ENCODE results near the gene CHIA. TPM values are rescaled to one million over a fixed set of nuclear protein-coding genes. Genes with fewer than 3 reads are reported as not detected.

CHIA gene
- total and polyA plus RNA-seq, 9 of the 15 experiments (the other 6 are each of a cell fraction or from before 2014, with no cell fraction given), result not detected

DNA sequence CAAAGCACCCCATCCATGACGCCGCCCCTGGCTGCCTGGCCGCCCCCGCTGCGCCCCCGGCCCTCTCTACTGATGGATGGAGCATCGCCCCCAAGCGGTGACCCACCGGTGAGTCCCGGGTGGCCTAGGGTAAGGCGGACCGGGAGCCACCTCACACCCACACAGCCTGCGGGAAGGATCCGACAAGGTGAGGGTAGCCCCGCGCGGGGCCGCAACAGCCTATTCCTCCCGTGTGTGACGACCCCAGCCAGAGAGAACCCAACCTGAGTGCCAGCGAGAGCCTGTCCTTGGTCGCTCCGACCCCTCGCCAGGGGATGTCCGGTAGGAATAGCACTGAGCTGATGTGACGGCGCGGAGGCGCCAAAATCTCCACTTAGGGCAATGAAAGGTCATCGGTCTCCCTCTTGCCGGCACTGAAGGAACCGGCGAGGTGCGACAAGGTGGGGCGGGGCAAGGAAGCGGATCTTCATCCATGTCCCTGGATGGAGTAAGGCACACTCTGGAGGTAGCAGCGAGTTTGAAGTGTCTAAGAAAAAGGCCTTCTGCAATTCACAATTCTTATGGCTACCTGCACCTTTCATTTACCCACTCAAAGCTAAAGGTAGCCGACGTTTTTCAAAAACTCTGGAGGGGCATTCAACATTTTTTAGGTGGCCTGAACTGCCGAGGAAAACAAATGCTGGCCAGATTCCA lies 19.7 kb upstream of the CHIA start:
- H3K9me1 ChIP-seq (ENCODE audit: control insufficient read depth, insufficient read depth, low read length), result no peaks in the 10 kb centered on the region
- no peak overlapping the region for H3K27ac ChIP-seq (ENCODE audit: extremely low read depth, low read depth, low read length)
- POLR2A ChIA-PET, result no interaction called here
- no peak overlapping the region for H2AFZ ChIP-seq (ENCODE audit: low read depth, low read length)
- H4K20me1 ChIP-seq (replicated peaks; ENCODE audit: control insufficient read depth, insufficient read depth, low read length), result no peaks in the 10 kb centered on the region
- H3K4me3 ChIP-seq, result no peak overlapping the region
- peaks cover 0 to 9% of the 10 kb centered on the region in 2 experiments; a peak in 2 of 5 replicates for H3K4me1 ChIP-seq (replicated peaks in 1 of 2; ENCODE audit: control insufficient read depth in 2 of 2, insufficient read depth in 2 of 2, low read length in 2 of 2)
- in situ Hi-C loops (cut with MboI) (no loop called here), intact Hi-C loops (cut with micrococcal nuclease) (no loop called here)
- 18% methylated on average over 40 of the region's 40 CpGs for WGBS (ENCODE audit: insufficient coverage, low coverage, missing lambda C conversion rate)
- peaks cover 17 to 21% of the 10 kb centered on the region in 2 experiments for H3K27me3 ChIP-seq (ENCODE audit: control insufficient read depth in 2 of 2, insufficient read depth in 2 of 2, low read length in 2 of 2)
- CTCF ChIA-PET (ENCODE audit: low intra/inter-chr PET ratio), result no interaction called here
- ATAC-seq (peak; percentile 49; the same call in 2 of the 3 replicates), DNase-seq (ENCODE audit: extremely low read depth in 1 of 4, low spot score in 3 of 4) (no peak), FAIRE-seq (no peak)
- no peaks in the 10 kb centered on the region for H3K79me2 ChIP-seq (ENCODE audit: control insufficient read depth, insufficient read depth, low read length)
- H3K36me3 ChIP-seq (ENCODE audit: control insufficient read depth, insufficient read depth, low read length), result no peaks in the 10 kb centered on the region
- H3K9me3 ChIP-seq (replicated peaks; ENCODE audit: control insufficient read depth, insufficient read depth, low read depth, low read length), result no peaks in the 10 kb centered on the region
- no TSS peak for BruUV-seq (replicated peaks)
- H3K4me2 ChIP-seq (ENCODE audit: insufficient read depth, low read length), result no peak overlapping the region
- no peak overlapping the region for H3K9ac ChIP-seq (ENCODE audit: insufficient read depth in 1 of 2, low read depth in 2 of 2, low read length in 2 of 2)
- no peak for TF ChIP-seq SMC3 (conservative IDR thresholded peaks at IDR 0.05; ENCODE audit: insufficient read depth, low read depth, low read length)
- no peak for TF ChIP-seq RB1 (IDR thresholded peaks at IDR 0.05; ENCODE audit: low read depth)
- TF ChIP-seq, protein P1, sequence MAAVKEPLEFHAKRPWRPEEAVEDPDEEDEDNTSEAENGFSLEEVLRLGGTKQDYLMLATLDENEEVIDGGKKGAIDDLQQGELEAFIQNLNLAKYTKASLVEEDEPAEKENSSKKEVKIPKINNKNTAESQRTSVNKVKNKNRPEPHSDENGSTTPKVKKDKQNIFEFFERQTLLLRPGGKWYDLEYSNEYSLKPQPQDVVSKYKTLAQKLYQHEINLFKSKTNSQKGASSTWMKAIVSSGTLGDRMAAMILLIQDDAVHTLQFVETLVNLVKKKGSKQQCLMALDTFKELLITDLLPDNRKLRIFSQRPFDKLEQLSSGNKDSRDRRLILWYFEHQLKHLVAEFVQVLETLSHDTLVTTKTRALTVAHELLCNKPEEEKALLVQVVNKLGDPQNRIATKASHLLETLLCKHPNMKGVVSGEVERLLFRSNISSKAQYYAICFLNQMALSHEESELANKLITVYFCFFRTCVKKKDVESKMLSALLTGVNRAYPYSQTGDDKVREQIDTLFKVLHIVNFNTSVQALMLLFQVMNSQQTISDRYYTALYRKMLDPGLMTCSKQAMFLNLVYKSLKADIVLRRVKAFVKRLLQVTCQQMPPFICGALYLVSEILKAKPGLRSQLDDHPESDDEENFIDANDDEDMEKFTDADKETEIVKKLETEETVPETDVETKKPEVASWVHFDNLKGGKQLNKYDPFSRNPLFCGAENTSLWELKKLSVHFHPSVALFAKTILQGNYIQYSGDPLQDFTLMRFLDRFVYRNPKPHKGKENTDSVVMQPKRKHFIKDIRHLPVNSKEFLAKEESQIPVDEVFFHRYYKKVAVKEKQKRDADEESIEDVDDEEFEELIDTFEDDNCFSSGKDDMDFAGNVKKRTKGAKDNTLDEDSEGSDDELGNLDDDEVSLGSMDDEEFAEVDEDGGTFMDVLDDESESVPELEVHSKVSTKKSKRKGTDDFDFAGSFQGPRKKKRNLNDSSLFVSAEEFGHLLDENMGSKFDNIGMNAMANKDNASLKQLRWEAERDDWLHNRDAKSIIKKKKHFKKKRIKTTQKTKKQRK (IDR thresholded peaks at IDR 0.05; ENCODE audit: borderline replicate concordance, low read depth, low read length), result no peak
- TF ChIP-seq, protein P2, sequence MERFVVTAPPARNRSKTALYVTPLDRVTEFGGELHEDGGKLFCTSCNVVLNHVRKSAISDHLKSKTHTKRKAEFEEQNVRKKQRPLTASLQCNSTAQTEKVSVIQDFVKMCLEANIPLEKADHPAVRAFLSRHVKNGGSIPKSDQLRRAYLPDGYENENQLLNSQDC (CRISPR knock-in tag; IDR thresholded peaks at IDR 0.05), result no peak
- TF ChIP-seq PHF21A (IDR thresholded peaks at IDR 0.05; ENCODE audit: borderline replicate concordance, low read depth), result no peak
- no peak for TF ChIP-seq TCFL5 (CRISPR knock-in tag; conservative IDR thresholded peaks at IDR 0.05)
- TF ChIP-seq, protein P3, sequence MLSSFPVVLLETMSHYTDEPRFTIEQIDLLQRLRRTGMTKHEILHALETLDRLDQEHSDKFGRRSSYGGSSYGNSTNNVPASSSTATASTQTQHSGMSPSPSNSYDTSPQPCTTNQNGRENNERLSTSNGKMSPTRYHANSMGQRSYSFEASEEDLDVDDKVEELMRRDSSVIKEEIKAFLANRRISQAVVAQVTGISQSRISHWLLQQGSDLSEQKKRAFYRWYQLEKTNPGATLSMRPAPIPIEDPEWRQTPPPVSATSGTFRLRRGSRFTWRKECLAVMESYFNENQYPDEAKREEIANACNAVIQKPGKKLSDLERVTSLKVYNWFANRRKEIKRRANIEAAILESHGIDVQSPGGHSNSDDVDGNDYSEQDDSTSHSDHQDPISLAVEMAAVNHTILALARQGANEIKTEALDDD (IDR thresholded peaks at IDR 0.05), result no peak
- TF ChIP-seq, protein P4, sequence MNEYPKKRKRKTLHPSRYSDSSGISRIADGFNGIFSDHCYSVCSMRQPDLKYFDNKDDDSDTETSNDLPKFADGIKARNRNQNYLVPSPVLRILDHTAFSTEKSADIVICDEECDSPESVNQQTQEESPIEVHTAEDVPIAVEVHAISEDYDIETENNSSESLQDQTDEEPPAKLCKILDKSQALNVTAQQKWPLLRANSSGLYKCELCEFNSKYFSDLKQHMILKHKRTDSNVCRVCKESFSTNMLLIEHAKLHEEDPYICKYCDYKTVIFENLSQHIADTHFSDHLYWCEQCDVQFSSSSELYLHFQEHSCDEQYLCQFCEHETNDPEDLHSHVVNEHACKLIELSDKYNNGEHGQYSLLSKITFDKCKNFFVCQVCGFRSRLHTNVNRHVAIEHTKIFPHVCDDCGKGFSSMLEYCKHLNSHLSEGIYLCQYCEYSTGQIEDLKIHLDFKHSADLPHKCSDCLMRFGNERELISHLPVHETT (CRISPR knock-in tag; conservative IDR thresholded peaks at IDR 0.05 in 1 of 2, IDR thresholded peaks at IDR 0.05 in 1 of 2), result no peak
- TF ChIP-seq, protein P5, sequence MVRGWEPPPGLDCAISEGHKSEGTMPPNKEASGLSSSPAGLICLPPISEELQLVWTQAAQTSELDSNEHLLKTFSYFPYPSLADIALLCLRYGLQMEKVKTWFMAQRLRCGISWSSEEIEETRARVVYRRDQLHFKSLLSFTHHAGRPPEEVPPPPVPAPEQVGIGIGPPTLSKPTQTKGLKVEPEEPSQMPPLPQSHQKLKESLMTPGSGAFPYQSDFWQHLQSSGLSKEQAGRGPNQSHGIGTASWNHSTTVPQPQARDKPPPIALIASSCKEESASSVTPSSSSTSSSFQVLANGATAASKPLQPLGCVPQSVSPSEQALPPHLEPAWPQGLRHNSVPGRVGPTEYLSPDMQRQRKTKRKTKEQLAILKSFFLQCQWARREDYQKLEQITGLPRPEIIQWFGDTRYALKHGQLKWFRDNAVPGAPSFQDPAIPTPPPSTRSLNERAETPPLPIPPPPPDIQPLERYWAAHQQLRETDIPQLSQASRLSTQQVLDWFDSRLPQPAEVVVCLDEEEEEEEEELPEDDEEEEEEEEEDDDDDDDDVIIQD (CRISPR knock-in tag; IDR thresholded peaks at IDR 0.05), result no peak
- TF ChIP-seq, protein P6, sequence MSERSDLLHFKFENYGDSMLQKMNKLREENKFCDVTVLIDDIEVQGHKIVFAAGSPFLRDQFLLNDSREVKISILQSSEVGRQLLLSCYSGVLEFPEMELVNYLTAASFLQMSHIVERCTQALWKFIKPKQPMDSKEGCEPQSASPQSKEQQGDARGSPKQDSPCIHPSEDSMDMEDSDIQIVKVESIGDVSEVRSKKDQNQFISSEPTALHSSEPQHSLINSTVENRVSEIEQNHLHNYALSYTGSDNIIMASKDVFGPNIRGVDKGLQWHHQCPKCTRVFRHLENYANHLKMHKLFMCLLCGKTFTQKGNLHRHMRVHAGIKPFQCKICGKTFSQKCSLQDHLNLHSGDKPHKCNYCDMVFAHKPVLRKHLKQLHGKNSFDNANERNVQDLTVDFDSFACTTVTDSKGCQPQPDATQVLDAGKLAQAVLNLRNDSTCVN (CRISPR knock-in tag; IDR thresholded peaks at IDR 0.05), result no peak
- TF ChIP-seq MECOM (CRISPR knock-in tag; IDR thresholded peaks at IDR 0.05), result no peak
- TF ChIP-seq PYGO2 (tag; IDR thresholded peaks at IDR 0.05), result no peak
